SH-SY5Y (cell line): ENCODE data around the gene TMEM229B.

Experiments used
- GATA2 ChIP-seq: IDR thresholded peaks from 2 replicates; pipeline ENCODE4 v1.6.1; 2011; ENCODE audit warnings: mild to moderate bottlenecking, low read depth, low read length
- GATA3 ChIP-seq: IDR thresholded peaks from 2 replicates; pipeline ENCODE4 v1.6.1; 2011; ENCODE audit warnings: low read depth, mild to moderate bottlenecking, low read length, moderate library complexity

- TF ChIP-seq GATA2 (no peak), GATA3 (no peak)
Observed at GRCh38 chr14:67468378-67468730, 20.2 kb downstream of the TMEM229B start.
